NCI-H2196 (cell line): ENCODE measurements around the gene NEXN.
"Not testable (repeated sequence)": the region's sequence is repeated elsewhere in the genome, so short reads cannot be mapped to it uniquely, and the experiment has no call there.

Experiments used
- DNase-seq: peaks from one replicate; lab custom pipeline; 2025; ENCODE audit not compliant: unreplicated experiment; lab: John Stamatoyannopoulos, UW

Gene NEXN

GRCh38 chr1:77958850-77959249 is 70.4 kb downstream of the NEXN start:
- no peak for DNase-seq

- DNase-seq, result no peak
Observed at GRCh38 chr1:77961392-77961791, 73.0 kb downstream of the NEXN start.

- DNase-seq, result no peak
Observed at GRCh38 chr1:77966291-77966690, 77.9 kb downstream of the NEXN start.

- no peak for DNase-seq
Observed at GRCh38 chr1:77970192-77970591, 81.8 kb downstream of the NEXN start.

- no peak for DNase-seq
Observed at GRCh38 chr1:77972080-77972479, 83.7 kb downstream of the NEXN start.

- DNase-seq, result no peak
Observed at GRCh38 chr1:77975386-77975785, 87.0 kb downstream of the NEXN start.

GRCh38 chr1:77975907-77976306 is 87.5 kb downstream of the NEXN start:
- no peak for DNase-seq

GRCh38 chr1:77976433-77977076 is 88.1 kb downstream of the NEXN start:
- DNase-seq, result no peak

- no peak for DNase-seq
Observed at GRCh38 chr1:77977989-77978292, 89.5 kb downstream of the NEXN start.

GRCh38 chr1:77978293-77978968 is 90.0 kb downstream of the NEXN start:
- DNase-seq, result peak; percentile 84

GRCh38 chr1:77978969-77979876 is 90.8 kb downstream of the NEXN start, which contains the start of gene FUBP1:
Gene FUBP1, minus strand, starts transcription at chr1:77979072. Its CDS starts 68 bp downstream, at chr1:77979004.
- peak; percentile 99 for DNase-seq

- DNase-seq, result not testable (repeated sequence)
Observed at GRCh38 chr1:77983352-77983996, 95.0 kb downstream of the NEXN start.

GRCh38 chr1:77983997-77984355 is 95.6 kb downstream of the NEXN start:
- no peak for DNase-seq

GRCh38 chr1:77984629-77985028 is 96.2 kb downstream of the NEXN start:
- DNase-seq, result no peak

GRCh38 chr1:77986810-77987209 is 98.4 kb downstream of the NEXN start:
- DNase-seq, result no peak

- DNase-seq, result no peak
Observed at GRCh38 chr1:77987919-77988318, 99.5 kb downstream of the NEXN start.

GRCh38 chr1:77989744-77990143 is 101.3 kb downstream of the NEXN start:
- DNase-seq, result no peak

- DNase-seq, result no peak
Observed at GRCh38 chr1:77990629-77991204, 102.3 kb downstream of the NEXN start.

GRCh38 chr1:77991638-77992037 is 103.2 kb downstream of the NEXN start:
- no peak for DNase-seq
